Measurements from ENCODE around the gene LRRC1. TPM values are rescaled to one million over a fixed set of nuclear protein-coding genes. Genes with fewer than 3 reads are reported as not detected.

LRRC1 gene
- total RNA-seq, 4 donors from 2014 or later: 23.2 to 38.5 (median 28.3) TPM

DNA sequence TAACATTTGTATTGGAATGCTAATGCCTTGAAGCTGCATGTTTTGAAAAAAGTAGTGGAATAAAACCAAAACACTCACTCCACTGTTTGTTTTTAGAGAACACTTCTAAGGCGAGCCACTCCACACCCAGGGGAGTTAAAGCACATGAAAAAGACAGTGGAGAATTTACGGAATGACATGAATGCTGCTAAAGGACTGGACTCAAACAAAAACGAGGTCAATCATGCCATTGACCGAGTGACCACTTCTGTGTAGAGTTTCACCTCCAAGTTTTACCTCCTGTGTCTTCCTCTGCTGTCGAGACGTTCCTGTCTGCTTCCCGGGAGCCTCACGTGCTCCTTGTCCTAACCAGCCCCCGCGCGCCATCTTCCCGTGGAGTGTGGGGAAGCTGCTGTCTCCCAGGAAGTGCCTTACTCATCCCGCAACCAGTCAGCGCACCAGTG, 127.8 kb downstream of the LRRC1 start:
- no peak for TF ChIP-seq POLR2A (IDR thresholded peaks at IDR 0.05)
- TF ChIP-seq, protein P1, sequence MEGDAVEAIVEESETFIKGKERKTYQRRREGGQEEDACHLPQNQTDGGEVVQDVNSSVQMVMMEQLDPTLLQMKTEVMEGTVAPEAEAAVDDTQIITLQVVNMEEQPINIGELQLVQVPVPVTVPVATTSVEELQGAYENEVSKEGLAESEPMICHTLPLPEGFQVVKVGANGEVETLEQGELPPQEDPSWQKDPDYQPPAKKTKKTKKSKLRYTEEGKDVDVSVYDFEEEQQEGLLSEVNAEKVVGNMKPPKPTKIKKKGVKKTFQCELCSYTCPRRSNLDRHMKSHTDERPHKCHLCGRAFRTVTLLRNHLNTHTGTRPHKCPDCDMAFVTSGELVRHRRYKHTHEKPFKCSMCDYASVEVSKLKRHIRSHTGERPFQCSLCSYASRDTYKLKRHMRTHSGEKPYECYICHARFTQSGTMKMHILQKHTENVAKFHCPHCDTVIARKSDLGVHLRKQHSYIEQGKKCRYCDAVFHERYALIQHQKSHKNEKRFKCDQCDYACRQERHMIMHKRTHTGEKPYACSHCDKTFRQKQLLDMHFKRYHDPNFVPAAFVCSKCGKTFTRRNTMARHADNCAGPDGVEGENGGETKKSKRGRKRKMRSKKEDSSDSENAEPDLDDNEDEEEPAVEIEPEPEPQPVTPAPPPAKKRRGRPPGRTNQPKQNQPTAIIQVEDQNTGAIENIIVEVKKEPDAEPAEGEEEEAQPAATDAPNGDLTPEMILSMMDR (IDR thresholded peaks at IDR 0.05): no peak
- H3K4me1 ChIP-seq: peaks cover 7 to 61% (median 30%) of the 10 kb centered on the region in 3 donors
- intact Hi-C loops (cut with DNase I): no loop called here
- DNase-seq: no peak
- H3K27me3 ChIP-seq: no peaks in the 10 kb centered on the region
- no peak overlapping the region for H3K27ac ChIP-seq
- H3K36me3 ChIP-seq: peaks cover 0 to 43% (median 0%) of the 10 kb centered on the region in 3 donors
- no peaks in the 10 kb centered on the region for H3K9me3 ChIP-seq
- no peak overlapping the region for H3K4me3 ChIP-seq
- 83 to 87% methylated on average over 13 to 14 of the region's 14 CpGs for WGBS, 2 donors

DNA sequence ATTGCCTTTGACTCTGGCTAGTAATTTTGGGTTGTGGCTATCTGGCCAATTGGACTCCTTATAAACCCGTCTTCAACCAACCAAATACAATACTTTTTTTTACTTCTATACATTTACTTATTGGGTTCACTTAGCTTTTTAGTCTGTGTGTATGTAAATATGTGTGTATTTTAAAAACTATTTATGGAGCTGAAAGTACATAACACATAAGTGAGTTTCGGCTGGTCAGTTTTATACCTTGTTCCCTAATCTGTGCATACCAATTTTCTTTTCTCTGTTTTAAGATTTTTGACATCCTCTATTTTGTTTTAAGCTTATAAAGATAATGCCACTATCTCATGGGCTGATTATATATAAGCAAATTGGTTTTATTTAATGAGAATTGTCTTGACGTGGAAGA, 129.5 kb downstream of the LRRC1 start:
- no peak for DNase-seq

DNA sequence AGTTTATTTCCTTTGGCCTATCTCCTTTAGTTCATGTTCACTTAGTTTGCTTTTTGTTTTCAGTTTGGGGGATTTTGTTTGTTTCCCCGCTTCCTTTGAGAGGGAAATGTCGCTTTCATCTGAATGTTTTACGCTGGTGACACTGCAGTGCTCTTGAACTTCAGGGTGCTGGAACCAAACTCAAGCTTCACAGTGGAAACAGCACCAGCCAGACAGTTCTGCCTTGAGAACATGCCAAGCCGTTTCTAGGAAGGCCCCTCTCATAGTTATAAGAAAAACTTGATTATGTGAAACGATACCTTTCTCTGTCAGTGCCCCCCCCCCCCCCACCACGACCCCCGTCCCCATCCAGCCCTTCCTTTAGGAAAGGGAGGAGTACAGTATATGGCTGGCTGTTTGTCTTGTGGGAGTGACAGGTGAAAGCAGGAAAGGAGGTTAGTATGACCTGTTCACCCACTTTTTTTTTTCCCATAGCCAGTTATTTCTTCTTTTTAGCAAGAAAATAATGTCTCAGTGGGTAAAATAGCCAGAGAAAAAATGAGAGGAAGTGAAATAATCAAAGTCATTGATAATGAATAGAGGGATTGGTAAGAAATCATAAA, 130.1 kb downstream of the LRRC1 start:
- intact Hi-C loops (cut with DNase I): no loop called here
- Histone ChIP-seq H3K36me3 (peaks cover 0 to 35% (median 0%) of the 10 kb centered on the region in 3 donors), H3K27me3 (no peaks in the 10 kb centered on the region), H3K9me3 (no peaks in the 10 kb centered on the region), H3K27ac (peak overlapping the region; percentile 40 to 89 (median 71)), H3K4me3 (no peak overlapping the region), H3K4me1 (peaks cover 18 to 62% (median 41%) of the 10 kb centered on the region in 3 donors)
- DNase-seq: no peak
- TF ChIP-seq, protein P1 (IDR thresholded peaks at IDR 0.05): no peak
- no peak for TF ChIP-seq POLR2A (IDR thresholded peaks at IDR 0.05)
- 74 to 97% methylated on average over 5 to 6 of the region's 7 CpGs for WGBS, 2 donors

More for the DNA sequence above, 129.5 kb downstream of the LRRC1 start:
- WGBS, 2 donors: 74 to 89% methylated on average over 3 of the region's 3 CpGs
- intact Hi-C loops (cut with DNase I): no loop called here
- no peak overlapping the region for H3K4me3 ChIP-seq
- H3K27me3 ChIP-seq: no peaks in the 10 kb centered on the region
- TF ChIP-seq, protein P1 (IDR thresholded peaks at IDR 0.05): no peak
- no peak for TF ChIP-seq POLR2A (IDR thresholded peaks at IDR 0.05)
- H3K9me3 ChIP-seq: no peaks in the 10 kb centered on the region
- peak overlapping the region in 2 of 4 donors; percentile 53 to 89 for H3K27ac ChIP-seq
- H3K36me3 ChIP-seq: peaks cover 0 to 41% (median 0%) of the 10 kb centered on the region in 3 donors
- peaks cover 18 to 61% (median 42%) of the 10 kb centered on the region in 3 donors for H3K4me1 ChIP-seq

DNA sequence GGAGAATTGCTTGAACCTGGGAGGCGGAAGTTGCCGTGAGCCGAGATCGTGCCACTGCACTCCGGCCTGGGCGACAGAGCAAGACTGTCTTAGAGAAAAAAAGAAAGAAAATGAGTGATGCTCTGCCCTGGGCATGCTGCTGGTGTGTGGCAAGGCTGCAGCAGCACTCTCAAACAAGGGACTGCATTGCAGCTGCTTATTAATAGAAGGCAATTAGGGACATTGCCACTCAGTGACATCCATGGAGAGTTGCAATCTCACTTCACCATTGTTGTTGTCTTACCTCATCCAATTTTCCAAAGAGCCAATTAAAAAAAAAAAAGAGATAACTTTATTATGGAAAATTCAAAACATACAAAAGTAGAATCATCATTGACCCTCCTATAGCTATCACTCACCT, 131.1 kb downstream of the LRRC1 start:
- no peak for DNase-seq
- 90 to 96% methylated on average over 6 of the region's 6 CpGs for WGBS, 2 donors
- Histone ChIP-seq H3K36me3 (peaks cover 0 to 25% (median 0%) of the 10 kb centered on the region in 3 donors), H3K27ac (peak overlapping the region in 3 of 4 donors; percentile 53 to 89 (median 89)), H3K27me3 (no peaks in the 10 kb centered on the region), H3K4me1 (peaks cover 18 to 72% (median 48%) of the 10 kb centered on the region in 3 donors), H3K9me3 (no peaks in the 10 kb centered on the region), H3K4me3 (no peak overlapping the region)
- no peak for TF ChIP-seq POLR2A (IDR thresholded peaks at IDR 0.05)
- TF ChIP-seq, protein P1 (IDR thresholded peaks at IDR 0.05): no peak
- intact Hi-C loops (cut with DNase I): no loop called here

DNA sequence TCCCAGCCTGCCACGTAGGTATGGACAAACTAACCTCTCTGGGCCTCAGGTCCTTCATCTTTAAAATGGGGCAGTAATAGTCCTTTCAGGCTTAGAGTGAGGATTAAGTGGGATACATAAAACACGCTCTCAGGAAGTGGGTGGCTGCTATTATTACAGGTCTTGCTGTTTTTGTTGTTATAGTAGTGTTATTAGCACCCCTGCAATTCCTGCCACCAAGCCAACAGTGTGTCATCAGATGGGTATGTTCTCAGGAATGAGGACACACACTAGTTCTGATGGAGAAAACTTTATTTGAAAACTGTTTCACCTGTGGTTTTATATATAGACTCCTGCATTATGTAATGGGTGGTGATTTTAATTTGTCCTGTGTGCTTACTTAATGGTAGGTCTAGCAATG, 131.7 kb downstream of the LRRC1 start:
- Histone ChIP-seq H3K36me3 (peaks cover 0 to 19% (median 0%) of the 10 kb centered on the region in 3 donors), H3K27me3 (no peaks in the 10 kb centered on the region), H3K4me3 (no peak overlapping the region), H3K9me3 (no peaks in the 10 kb centered on the region), H3K4me1 (peaks cover 18 to 78% (median 48%) of the 10 kb centered on the region in 3 donors), H3K27ac (peak overlapping the region; percentile 79 to 93 (median 89))
- DNase-seq: no peak
- intact Hi-C loops (cut with DNase I): no loop called here
- WGBS, 2 donors: 64 to 82% methylated on average over 2 of the region's 2 CpGs
- TF ChIP-seq POLR2A (IDR thresholded peaks at IDR 0.05): no peak
- TF ChIP-seq, protein P1 (IDR thresholded peaks at IDR 0.05): no peak
